Peyer's patch (tissue), 4 donors: ENCODE results near the gene RANBP10. TPM values are rescaled to one million over a fixed set of nuclear protein-coding genes. Genes with fewer than 3 reads are reported as not detected.
A peak's percentile ranks its signal among the peaks of the same experiment; 100 is the strongest.

ENCODE experiments used
- DNase-seq, 3 donors: peaks; one replicate each; pipeline ENCODE4 v3.0.0-alpha.2; 2017 to 2019
- H3K27ac ChIP-seq, 4 donors: fragments of 200-600 bp; sonication (generic); one replicate each; pipeline ENCODE4 v1.5.1; 2016 to 2019
- H3K27me3 ChIP-seq, 2 donors: fragments of 200-600 bp; sonication (generic); one replicate each; pipeline ENCODE4 v1.5.1; 2019
- H3K36me3 ChIP-seq, 3 donors: fragments of 200-600 bp; sonication (generic); one replicate each; pipeline ENCODE4 v1.5.1; 2016 to 2019
- H3K4me1 ChIP-seq, 4 donors: fragments of 200-600 bp; sonication (generic); one replicate each; pipeline ENCODE4 v1.5.1; 2016 to 2019
- H3K4me3 ChIP-seq, 4 donors: fragments of 200-600 bp; sonication (generic); 1 replicate in 3 of 4; 2 replicates in 1 of 4; pipeline ENCODE4 v1.5.1; 2016 to 2019; ENCODE audit warnings: mild to moderate bottlenecking in 1 of 4
- H3K9me3 ChIP-seq, 4 donors: fragments of 200-600 bp; sonication (generic); one replicate each; pipeline ENCODE4 v1.5.1; 2016 to 2019; ENCODE audit warnings: mild to moderate bottlenecking in 1 of 4
- POLR2A ChIP-seq, 2 donors: fragments of 450-650 bp; IDR thresholded peaks; one replicate each; pipeline ENCODE4 v1.5.1; 2017; ENCODE audit warnings: antibody characterized with exemption in 2 of 2, mild to moderate bottlenecking in 2 of 2, moderate library complexity in 2 of 2
- total RNA-seq, 4 donors: library from RNA; depleted of rRNA; stranded (reverse); fragments of >200 nt; gene quantifications; one replicate each; pipeline ENCODE4 v1.1.0, GENCODE V29; 2016
- TF ChIP-seq, protein P1 (sequence below), 6 experiments: fragments of 450-650 bp in 4 of 6; fragments of 200-600 bp in 2 of 6; sonication (generic) in 1 of 6; IDR thresholded peaks; one replicate each; pipeline ENCODE4 v1.5.1; 2017 to 2019; ENCODE audit warnings: antibody characterized with exemption in 6 of 6, mild to moderate bottlenecking in 3 of 6, moderate library complexity in 1 of 6

The RANBP10 gene
- total RNA-seq, 4 donors from 2014 or later: 15.2 to 29.9 (median 24.0) TPM

DNA sequence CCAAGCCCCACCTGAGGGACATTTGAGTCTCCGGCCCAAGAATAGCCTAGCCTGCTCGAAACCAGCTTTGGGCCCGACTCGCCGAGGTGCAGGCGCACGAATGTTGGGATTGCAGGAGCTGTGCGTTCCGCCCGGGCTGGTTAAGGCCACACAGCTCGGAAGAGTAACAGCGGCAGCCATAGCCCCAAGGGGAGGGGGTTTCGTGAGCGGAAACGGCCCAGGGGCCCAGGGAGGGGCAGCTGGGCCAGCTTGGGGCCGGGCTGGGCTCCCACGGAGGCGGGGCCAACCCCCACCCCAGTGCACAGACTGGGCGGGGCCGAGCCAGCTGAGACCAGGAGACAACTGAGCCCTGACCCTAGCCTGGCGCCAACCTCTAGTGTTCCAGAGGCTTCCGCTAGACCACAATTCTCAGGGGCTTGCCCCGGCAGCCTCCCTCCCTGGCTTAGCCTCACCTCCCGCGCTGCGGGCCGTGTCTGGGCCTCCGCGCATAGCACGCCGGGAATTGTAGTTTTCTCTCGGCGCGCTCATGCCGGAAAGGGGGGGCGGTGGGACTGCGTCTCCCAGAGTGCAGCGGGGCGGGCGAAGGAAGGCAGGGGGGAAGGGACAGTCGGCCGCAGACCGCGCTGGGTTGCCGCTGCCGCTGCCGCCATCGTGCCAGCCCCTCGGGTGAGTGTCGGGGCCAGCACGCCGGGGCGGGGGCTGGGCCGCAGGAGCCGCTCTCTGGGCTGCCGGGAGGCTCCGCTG is 40.1 kb upstream of the RANBP10 start, which contains the start of gene NUTF2:
Gene NUTF2, plus strand, starts transcription at position 614 of the 744 bp plus-strand sequence. CDS start 18,198 bp downstream, outside the sequence.
- Histone ChIP-seq H3K27ac (peak within 1 kb of the TSS; percentile 71 to 96 (median 90)), H3K4me1 (peaks cover 0 to 50% (median 41%) of the 10 kb centered on the region in 4 donors), H3K4me3 (peak within 1 kb of the TSS; percentile 87 to 94 (median 90)), H3K27me3 (no peaks in the 10 kb centered on the region), H3K9me3 (no peaks in the 10 kb centered on the region), H3K36me3 (no peaks in the 10 kb centered on the region)
- DNase-seq: peak; percentile 94 to 98 (median 97)
- TF ChIP-seq, protein P1, sequence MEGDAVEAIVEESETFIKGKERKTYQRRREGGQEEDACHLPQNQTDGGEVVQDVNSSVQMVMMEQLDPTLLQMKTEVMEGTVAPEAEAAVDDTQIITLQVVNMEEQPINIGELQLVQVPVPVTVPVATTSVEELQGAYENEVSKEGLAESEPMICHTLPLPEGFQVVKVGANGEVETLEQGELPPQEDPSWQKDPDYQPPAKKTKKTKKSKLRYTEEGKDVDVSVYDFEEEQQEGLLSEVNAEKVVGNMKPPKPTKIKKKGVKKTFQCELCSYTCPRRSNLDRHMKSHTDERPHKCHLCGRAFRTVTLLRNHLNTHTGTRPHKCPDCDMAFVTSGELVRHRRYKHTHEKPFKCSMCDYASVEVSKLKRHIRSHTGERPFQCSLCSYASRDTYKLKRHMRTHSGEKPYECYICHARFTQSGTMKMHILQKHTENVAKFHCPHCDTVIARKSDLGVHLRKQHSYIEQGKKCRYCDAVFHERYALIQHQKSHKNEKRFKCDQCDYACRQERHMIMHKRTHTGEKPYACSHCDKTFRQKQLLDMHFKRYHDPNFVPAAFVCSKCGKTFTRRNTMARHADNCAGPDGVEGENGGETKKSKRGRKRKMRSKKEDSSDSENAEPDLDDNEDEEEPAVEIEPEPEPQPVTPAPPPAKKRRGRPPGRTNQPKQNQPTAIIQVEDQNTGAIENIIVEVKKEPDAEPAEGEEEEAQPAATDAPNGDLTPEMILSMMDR (IDR thresholded peaks at IDR 0.05): peak in 1 of 6 experiments; percentile 10
- TF ChIP-seq POLR2A (IDR thresholded peaks at IDR 0.05): peak; percentile 37 to 70

DNA sequence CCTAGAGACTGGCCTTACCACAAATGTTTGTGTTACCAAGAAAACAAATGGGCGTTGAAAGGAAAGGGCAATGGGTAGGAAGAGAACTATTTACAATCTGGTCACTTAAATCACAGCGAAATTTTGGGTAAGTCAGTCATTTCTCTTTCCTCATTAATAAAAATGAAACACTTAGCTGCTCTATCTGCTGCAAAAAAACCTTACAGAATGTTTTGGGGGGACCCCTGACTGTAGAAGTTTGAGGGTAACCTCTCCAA is 39.6 kb upstream of the RANBP10 start:
- Histone ChIP-seq H3K9me3 (no peaks in the 10 kb centered on the region), H3K36me3 (no peaks in the 10 kb centered on the region), H3K4me1 (peaks cover 0 to 50% (median 41%) of the 10 kb centered on the region in 4 donors), H3K27me3 (no peaks in the 10 kb centered on the region), H3K4me3 (peak overlapping the region; percentile 87 to 94 (median 90)), H3K27ac (peak overlapping the region; percentile 71 to 96 (median 90))
- TF ChIP-seq, protein P1 (IDR thresholded peaks at IDR 0.05): no peak
- TF ChIP-seq POLR2A (IDR thresholded peaks at IDR 0.05): no peak
- no peak for DNase-seq

DNA sequence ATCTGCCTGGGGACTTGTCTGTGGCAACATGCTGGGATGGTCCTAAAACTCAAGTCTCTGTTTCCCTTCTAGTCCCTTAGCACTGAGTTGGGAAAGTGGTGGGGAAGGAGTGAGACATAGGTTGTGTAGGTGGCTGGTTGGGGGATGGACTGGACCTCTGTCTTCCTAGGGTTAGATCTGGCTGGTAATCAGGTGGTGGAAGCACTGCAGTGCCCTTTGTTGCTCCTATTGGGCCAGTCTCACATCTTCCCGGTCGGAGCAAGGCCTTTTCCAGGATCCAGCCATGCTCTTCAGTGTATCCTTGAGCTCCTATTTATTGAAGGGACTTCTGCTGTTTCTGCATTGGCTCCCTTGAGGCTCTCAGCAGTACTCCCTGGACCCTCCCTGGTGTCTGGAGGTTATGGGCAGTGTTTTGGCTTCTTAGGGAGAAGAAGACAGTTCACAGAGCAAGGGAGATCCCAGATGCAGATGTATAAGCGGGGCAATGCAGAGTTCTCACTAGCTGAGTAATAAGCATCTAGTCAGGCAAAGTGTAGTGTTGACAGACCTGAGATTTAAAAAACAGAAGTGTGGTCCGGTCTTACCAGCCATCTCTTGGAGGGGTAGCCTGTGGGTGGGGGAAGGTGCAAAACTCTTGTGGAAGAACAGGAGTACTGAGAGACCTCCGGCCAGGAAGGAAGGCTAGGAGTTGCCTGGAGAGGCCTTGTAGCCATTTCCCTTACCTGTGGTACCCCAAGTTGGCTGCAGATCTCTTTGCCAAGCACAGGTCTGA is 39.1 kb upstream of the RANBP10 start:
- Histone ChIP-seq H3K4me3 (peak overlapping the region; percentile 87 to 94 (median 90)), H3K9me3 (no peaks in the 10 kb centered on the region), H3K27me3 (no peaks in the 10 kb centered on the region), H3K27ac (peak overlapping the region; percentile 71 to 96 (median 90)), H3K36me3 (no peaks in the 10 kb centered on the region), H3K4me1 (peaks cover 0 to 50% (median 41%) of the 10 kb centered on the region in 4 donors)
- no peak for DNase-seq
- no peak for TF ChIP-seq POLR2A (IDR thresholded peaks at IDR 0.05)
- TF ChIP-seq, protein P1 (IDR thresholded peaks at IDR 0.05): no peak

DNA sequence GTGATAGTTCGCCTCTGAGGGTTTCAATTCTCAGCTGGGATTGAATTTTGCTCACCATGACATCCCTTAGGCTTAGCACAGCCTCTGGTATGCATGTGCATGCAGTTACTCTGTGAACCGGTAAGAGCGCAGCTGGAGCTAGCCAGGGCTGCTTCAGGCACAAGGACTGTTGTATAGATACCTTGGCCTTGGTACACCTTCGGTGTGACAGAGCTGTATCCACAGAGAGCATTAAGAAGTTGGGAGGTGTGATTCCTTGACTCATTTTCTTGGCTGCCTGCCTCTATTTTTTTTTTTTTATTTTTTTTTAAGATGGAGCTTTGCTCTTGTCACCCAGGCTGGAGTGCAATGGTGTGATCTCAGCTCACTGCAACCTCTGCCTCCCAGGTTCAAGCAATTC is 38.1 kb upstream of the RANBP10 start:
- H3K36me3 ChIP-seq: no peaks in the 10 kb centered on the region
- no peak for DNase-seq
- TF ChIP-seq, protein P1 (IDR thresholded peaks at IDR 0.05): no peak
- no peak for TF ChIP-seq POLR2A (IDR thresholded peaks at IDR 0.05)
- H3K9me3 ChIP-seq: no peaks in the 10 kb centered on the region
- H3K27ac ChIP-seq: peak overlapping the region in 1 of 4 donors; percentile 94
- no peaks in the 10 kb centered on the region for H3K27me3 ChIP-seq
- H3K4me3 ChIP-seq: no peak overlapping the region
- peaks cover 0 to 50% (median 41%) of the 10 kb centered on the region in 4 donors for H3K4me1 ChIP-seq

DNA sequence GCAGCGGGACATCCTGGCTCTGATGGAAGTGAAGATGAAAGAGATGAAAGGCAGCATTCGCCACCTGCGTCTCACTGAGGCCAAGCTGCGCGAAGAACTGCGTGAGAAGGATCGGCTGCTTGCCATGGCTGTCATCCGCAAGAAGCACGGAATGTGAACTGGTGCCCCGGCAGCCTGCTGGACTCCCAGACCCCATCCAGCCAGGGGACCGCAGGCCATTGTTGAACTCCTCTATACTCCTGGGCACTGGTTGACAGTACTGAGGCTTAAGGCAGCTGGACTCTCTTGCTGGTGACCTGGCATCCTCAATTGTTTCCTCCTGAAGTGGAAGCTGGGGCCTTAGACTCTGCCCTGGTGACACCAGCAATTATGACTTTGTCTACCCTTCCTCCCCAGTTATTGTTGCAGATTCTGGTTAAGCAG is 37.0 kb upstream of the RANBP10 start:
- H3K27me3 ChIP-seq: no peaks in the 10 kb centered on the region
- TF ChIP-seq, protein P1 (IDR thresholded peaks at IDR 0.05): no peak
- TF ChIP-seq POLR2A (IDR thresholded peaks at IDR 0.05): no peak
- no peaks in the 10 kb centered on the region for H3K9me3 ChIP-seq
- DNase-seq: peak in 2 of 3 donors; percentile 54 to 56
- H3K4me1 ChIP-seq: peaks cover 0 to 43% (median 37%) of the 10 kb centered on the region in 4 donors
- H3K36me3 ChIP-seq: no peaks in the 10 kb centered on the region
- peak overlapping the region; percentile 79 to 98 (median 83) for H3K4me3 ChIP-seq
- peak overlapping the region; percentile 96 to 100 (median 99) for H3K27ac ChIP-seq
